HL-60/S4 treated with retinoic acid at 250 ng/mL for 4 days and 3 days (cell line): Measurements from ENCODE around the gene ABLIM2.

Source experiments
- in situ Hi-C: fragments of 300-500 bp; cut with MboI; formaldehyde crosslinking; loops from 2 replicates; pipeline ENCODE4 v1.7.0; 2022; ENCODE audit warnings: low sequenced_read_pairs

ABLIM2 gene

GRCh38 chr4:7968262-7968896, 190.2 kb downstream of the ABLIM2 start:
- in situ Hi-C loops = no loop called here

- in situ Hi-C loops = no loop called here
Observed at GRCh38 chr4:7967501-7968261, 190.9 kb downstream of the ABLIM2 start.

GRCh38 chr4:7967063-7967440, 191.6 kb downstream of the ABLIM2 start:
- in situ Hi-C loops = no loop called here

GRCh38 chr4:7966281-7967062, 192.1 kb downstream of the ABLIM2 start:
- in situ Hi-C loops = no loop called here

GRCh38 chr4:7964890-7965662, 193.5 kb downstream of the ABLIM2 start:
- in situ Hi-C loops = no loop called here

- in situ Hi-C loops = no loop called here
Observed at GRCh38 chr4:7964459-7964858, 194.2 kb downstream of the ABLIM2 start.

- in situ Hi-C loops = no loop called here
Observed at GRCh38 chr4:7963691-7964090, 194.9 kb downstream of the ABLIM2 start.

- in situ Hi-C loops = no loop called here
Observed at GRCh38 chr4:7962609-7963508, 195.8 kb downstream of the ABLIM2 start.

GRCh38 chr4:7960790-7961655, 197.6 kb downstream of the ABLIM2 start:
- in situ Hi-C loops = no loop called here

- in situ Hi-C loops = no loop called here
Observed at GRCh38 chr4:7960017-7960789, 198.4 kb downstream of the ABLIM2 start.

GRCh38 chr4:7959078-7959477, 199.5 kb downstream of the ABLIM2 start:
- in situ Hi-C loops = no loop called here

GRCh38 chr4:7956934-7957656, 201.5 kb downstream of the ABLIM2 start:
- in situ Hi-C loops = no loop called here

- in situ Hi-C loops = no loop called here
Observed at GRCh38 chr4:7956270-7956808, 202.3 kb downstream of the ABLIM2 start.

GRCh38 chr4:7955393-7955792, 203.2 kb downstream of the ABLIM2 start:
- in situ Hi-C loops = no loop called here

- in situ Hi-C loops = no loop called here
Observed at GRCh38 chr4:7952615-7953014, 206.0 kb downstream of the ABLIM2 start.

- in situ Hi-C loops = no loop called here
Observed at GRCh38 chr4:7950301-7951092, 208.1 kb downstream of the ABLIM2 start.

- in situ Hi-C loops = no loop called here
Observed at GRCh38 chr4:7949759-7950158, 208.9 kb downstream of the ABLIM2 start.
